Sigmoid colon (tissue), 4 donors: ENCODE measurements around the gene SEPTIN11.

Experiments
- EP300 ChIP-seq, 4 donors: sonication (generic); formaldehyde crosslinking; IDR thresholded peaks; one replicate each; pipeline ENCODE4 v1.6.1; 2017; ENCODE audit warnings: antibody characterized with exemption in 4 of 4
- POLR2A ChIP-seq, 2 donors: fragments of 450-650 bp; IDR thresholded peaks; one replicate each; pipeline ENCODE4 v1.6.1; 2016; ENCODE audit warnings: antibody characterized with exemption in 2 of 2, mild to moderate bottlenecking in 2 of 2, moderate library complexity in 2 of 2
- TF ChIP-seq, protein P1 (sequence below), 4 experiments: fragments of 450-650 bp in 3 of 4; fragments of 200-600 bp in 1 of 4; IDR thresholded peaks; one replicate each; pipeline ENCODE4 v1.5.1; 2016 to 2019; ENCODE audit warnings: antibody characterized with exemption in 4 of 4, mild to moderate bottlenecking in 3 of 4, moderate library complexity in 2 of 4

GRCh38 chr4:76977113-76977512, 27.6 kb downstream of the SEPTIN11 start:
- TF ChIP-seq POLR2A (IDR thresholded peaks at IDR 0.05) (no peak), EP300 (IDR thresholded peaks at IDR 0.05) (no peak)
- TF ChIP-seq, protein P1, sequence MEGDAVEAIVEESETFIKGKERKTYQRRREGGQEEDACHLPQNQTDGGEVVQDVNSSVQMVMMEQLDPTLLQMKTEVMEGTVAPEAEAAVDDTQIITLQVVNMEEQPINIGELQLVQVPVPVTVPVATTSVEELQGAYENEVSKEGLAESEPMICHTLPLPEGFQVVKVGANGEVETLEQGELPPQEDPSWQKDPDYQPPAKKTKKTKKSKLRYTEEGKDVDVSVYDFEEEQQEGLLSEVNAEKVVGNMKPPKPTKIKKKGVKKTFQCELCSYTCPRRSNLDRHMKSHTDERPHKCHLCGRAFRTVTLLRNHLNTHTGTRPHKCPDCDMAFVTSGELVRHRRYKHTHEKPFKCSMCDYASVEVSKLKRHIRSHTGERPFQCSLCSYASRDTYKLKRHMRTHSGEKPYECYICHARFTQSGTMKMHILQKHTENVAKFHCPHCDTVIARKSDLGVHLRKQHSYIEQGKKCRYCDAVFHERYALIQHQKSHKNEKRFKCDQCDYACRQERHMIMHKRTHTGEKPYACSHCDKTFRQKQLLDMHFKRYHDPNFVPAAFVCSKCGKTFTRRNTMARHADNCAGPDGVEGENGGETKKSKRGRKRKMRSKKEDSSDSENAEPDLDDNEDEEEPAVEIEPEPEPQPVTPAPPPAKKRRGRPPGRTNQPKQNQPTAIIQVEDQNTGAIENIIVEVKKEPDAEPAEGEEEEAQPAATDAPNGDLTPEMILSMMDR (IDR thresholded peaks at IDR 0.05), result no peak
